K562 (cell line): ENCODE results near the gene PIGT. TPM values are rescaled to one million over a fixed set of nuclear protein-coding genes. Genes with fewer than 3 reads are reported as not detected.

Experiments
- CBFB ChIP-seq: sonication (generic); formaldehyde crosslinking; IDR thresholded peaks from 2 replicates; pipeline ENCODE4 v1.4.0; 2020; ENCODE audit warnings: mild to moderate bottlenecking, missing genetic modification reagents
- PHB ChIP-seq: fragments of 250-450 bp; sonication (Bioruptor Pico); IDR thresholded peaks from 2 replicates; pipeline ENCODE4 v1.5.0; 2021
- PHTF2 ChIP-seq: fragments of 250-450 bp; sonication (Bioruptor Pico); IDR thresholded peaks from 2 replicates; pipeline ENCODE4 v1.5.0; 2021; ENCODE audit warnings: mild to moderate bottlenecking
- POLR2A ChIP-seq: fragments of 450-650 bp; conservative IDR thresholded peaks from 2 replicates; pipeline ENCODE4 v1.6.1; 2016
- POLR2G ChIP-seq: fragments of 200-400 bp; formaldehyde crosslinking; IDR thresholded peaks from 2 replicates; pipeline ENCODE4 v1.6.1; 2017; ENCODE audit warnings: low read depth, mild to moderate bottlenecking, antibody characterized with exemption, low read length, moderate library complexity
- PYGO2 ChIP-seq: fragments of 450-650 bp; IDR thresholded peaks from 2 replicates; pipeline ENCODE4 v1.6.1; 2016; ENCODE audit warnings: mild to moderate bottlenecking, missing genetic modification characterization, moderate library complexity, missing compliant biosample characterization
- RBM25 ChIP-seq: fragments of 200-400 bp; formaldehyde crosslinking; IDR thresholded peaks from 2 replicates; pipeline ENCODE4 v1.6.1; 2018; ENCODE audit warnings: low read length, low read depth, moderate library complexity; ENCODE audit not compliant: severe bottlenecking
- ZNF449 ChIP-seq: fragments of 250-450 bp; sonication (Bioruptor Pico); IDR thresholded peaks from 2 replicates; pipeline ENCODE4 v1.8.0; 2022; ENCODE audit warnings: moderate library complexity, mild to moderate bottlenecking, inconsistent platforms
- ZNF75A ChIP-seq: fragments of 450-650 bp; formaldehyde crosslinking; IDR thresholded peaks from 2 replicates; pipeline ENCODE4 v1.4.0; 2020; ENCODE audit warnings: mild to moderate bottlenecking
- polyA plus RNA-seq, 8 experiments: library from polyadenylated mRNA; depleted of rRNA in 4 of 8; stranded (reverse) in 5 of 8; unstranded in 3 of 8; fragments of >200 nt; fragmentation: Nextera tagmentation in 2 of 8; fragmentation: Illumina TruSeq in 1 of 8; extraction: Ambion mirVana in 2 of 8; extraction: Trizol in 1 of 8; gene quantifications; 2 replicates each; pipeline versions ENCODE4 v1.2.1 to v1.2.3, GENCODE V29; 2011 to 2014; ENCODE audit warnings: inconsistent platforms in 1 of 8, missing spikeins in 1 of 8
- total RNA-seq, 7 experiments: library from RNA; depleted of rRNA in 6 of 7; stranded (reverse); fragments of >200 nt in 6 of 7; fragmentation: Illumina TruSeq in 2 of 7; extraction: Trizol in 2 of 7; gene quantifications; 2 replicates each; pipeline versions ENCODE4 v1.2.1 to v1.2.3, GENCODE V29; 2011 to 2021; ENCODE audit warnings: low replicate concordance in 1 of 7
- TF ChIP-seq, protein P1 (sequence below): sonication (generic); formaldehyde crosslinking; IDR thresholded peaks from 2 replicates; pipeline ENCODE4 v1.8.0; 2022; ENCODE audit warnings: missing genetic modification reagents, mild to moderate bottlenecking, borderline replicate concordance
- TF ChIP-seq, protein P2 (sequence below): fragments of 200-400 bp; formaldehyde crosslinking; IDR thresholded peaks from 2 replicates; pipeline ENCODE4 v1.6.1; 2017; ENCODE audit warnings: mild to moderate bottlenecking, low read depth, low read length, moderate library complexity
- TF ChIP-seq, protein P3 (sequence below), 2 experiments: fragments of 150-350 bp in 1 of 2; IDR thresholded peaks; 2 replicates each; pipeline ENCODE4 v1.6.1; 2012 to 2016; ENCODE audit warnings: low read depth in 2 of 2, low read length in 2 of 2, mild to moderate bottlenecking in 1 of 2, moderate library complexity in 1 of 2
- TF ChIP-seq, protein P4 (sequence below): sonication (generic); formaldehyde crosslinking; IDR thresholded peaks from 2 replicates; pipeline ENCODE4 v1.8.0; 2022; ENCODE audit warnings: mild to moderate bottlenecking, missing genetic modification reagents

Gene PIGT
- total and polyA plus RNA-seq, 9 of the 15 experiments (the other 6 are each of a cell fraction or from before 2014, with no cell fraction given): 14.6 to 108 (median 46.9) TPM

DNA sequence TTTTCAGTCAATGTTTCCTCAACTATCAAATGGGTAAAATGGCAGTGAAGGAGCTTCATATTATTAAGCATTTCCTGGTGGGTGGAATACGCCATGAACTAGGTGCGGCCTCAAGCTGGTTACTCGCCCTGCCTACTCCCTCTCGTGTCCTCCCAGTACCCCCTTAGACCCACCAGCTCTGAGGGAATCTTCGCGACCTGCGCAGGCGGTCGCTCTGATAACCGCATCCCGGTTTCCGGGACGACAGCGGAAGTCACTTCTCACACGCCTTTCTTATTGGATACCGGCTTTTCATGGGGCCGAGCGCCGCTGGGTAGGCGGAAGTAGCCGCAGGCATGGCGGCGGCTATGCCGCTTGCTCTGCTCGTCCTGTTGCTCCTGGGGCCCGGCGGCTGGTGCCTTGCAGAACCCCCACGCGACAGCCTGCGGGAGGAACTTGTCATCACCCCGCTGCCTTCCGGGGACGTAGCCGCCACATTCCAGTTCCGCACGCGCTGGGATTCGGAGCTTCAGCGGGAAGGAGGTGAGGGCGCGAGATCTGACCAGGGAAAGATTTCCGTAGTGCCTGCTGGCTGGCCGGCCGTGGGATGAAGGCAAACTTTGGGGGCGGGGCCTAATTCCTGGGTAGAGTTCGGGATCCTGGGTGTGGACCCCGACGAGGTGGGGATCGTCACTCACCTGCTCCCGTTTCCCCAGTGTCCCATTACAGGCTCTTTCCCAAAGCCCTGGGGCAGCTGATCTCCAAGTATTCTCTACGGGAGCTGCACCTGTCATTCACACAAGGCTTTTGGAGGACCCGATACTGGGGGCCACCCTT, at the start of gene PIGT (continued):
- peak; percentile 99 for TF ChIP-seq POLR2G
- no peak for TF ChIP-seq ZNF449 (CRISPR knock-in tag)
- TF ChIP-seq, protein P1, sequence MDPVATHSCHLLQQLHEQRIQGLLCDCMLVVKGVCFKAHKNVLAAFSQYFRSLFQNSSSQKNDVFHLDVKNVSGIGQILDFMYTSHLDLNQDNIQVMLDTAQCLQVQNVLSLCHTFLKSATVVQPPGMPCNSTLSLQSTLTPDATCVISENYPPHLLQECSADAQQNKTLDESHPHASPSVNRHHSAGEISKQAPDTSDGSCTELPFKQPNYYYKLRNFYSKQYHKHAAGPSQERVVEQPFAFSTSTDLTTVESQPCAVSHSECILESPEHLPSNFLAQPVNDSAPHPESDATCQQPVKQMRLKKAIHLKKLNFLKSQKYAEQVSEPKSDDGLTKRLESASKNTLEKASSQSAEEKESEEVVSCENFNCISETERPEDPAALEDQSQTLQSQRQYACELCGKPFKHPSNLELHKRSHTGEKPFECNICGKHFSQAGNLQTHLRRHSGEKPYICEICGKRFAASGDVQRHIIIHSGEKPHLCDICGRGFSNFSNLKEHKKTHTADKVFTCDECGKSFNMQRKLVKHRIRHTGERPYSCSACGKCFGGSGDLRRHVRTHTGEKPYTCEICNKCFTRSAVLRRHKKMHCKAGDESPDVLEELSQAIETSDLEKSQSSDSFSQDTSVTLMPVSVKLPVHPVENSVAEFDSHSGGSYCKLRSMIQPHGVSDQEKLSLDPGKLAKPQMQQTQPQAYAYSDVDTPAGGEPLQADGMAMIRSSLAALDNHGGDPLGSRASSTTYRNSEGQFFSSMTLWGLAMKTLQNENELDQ (CRISPR knock-in tag): no peak
- no peak for TF ChIP-seq PYGO2
- TF ChIP-seq POLR2A: peak; percentile 96
- TF ChIP-seq ZNF75A: no peak
- no peak for TF ChIP-seq PHTF2 (CRISPR knock-in tag)
- no peak for TF ChIP-seq CBFB (CRISPR knock-in tag)
- TF ChIP-seq, protein P2, sequence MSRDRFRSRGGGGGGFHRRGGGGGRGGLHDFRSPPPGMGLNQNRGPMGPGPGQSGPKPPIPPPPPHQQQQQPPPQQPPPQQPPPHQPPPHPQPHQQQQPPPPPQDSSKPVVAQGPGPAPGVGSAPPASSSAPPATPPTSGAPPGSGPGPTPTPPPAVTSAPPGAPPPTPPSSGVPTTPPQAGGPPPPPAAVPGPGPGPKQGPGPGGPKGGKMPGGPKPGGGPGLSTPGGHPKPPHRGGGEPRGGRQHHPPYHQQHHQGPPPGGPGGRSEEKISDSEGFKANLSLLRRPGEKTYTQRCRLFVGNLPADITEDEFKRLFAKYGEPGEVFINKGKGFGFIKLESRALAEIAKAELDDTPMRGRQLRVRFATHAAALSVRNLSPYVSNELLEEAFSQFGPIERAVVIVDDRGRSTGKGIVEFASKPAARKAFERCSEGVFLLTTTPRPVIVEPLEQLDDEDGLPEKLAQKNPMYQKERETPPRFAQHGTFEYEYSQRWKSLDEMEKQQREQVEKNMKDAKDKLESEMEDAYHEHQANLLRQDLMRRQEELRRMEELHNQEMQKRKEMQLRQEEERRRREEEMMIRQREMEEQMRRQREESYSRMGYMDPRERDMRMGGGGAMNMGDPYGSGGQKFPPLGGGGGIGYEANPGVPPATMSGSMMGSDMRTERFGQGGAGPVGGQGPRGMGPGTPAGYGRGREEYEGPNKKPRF: no peak
- peak; percentile 57; the same call in 1 of the 2 replicates for TF ChIP-seq PHB (CRISPR knock-in tag)
- TF ChIP-seq, protein P3, sequence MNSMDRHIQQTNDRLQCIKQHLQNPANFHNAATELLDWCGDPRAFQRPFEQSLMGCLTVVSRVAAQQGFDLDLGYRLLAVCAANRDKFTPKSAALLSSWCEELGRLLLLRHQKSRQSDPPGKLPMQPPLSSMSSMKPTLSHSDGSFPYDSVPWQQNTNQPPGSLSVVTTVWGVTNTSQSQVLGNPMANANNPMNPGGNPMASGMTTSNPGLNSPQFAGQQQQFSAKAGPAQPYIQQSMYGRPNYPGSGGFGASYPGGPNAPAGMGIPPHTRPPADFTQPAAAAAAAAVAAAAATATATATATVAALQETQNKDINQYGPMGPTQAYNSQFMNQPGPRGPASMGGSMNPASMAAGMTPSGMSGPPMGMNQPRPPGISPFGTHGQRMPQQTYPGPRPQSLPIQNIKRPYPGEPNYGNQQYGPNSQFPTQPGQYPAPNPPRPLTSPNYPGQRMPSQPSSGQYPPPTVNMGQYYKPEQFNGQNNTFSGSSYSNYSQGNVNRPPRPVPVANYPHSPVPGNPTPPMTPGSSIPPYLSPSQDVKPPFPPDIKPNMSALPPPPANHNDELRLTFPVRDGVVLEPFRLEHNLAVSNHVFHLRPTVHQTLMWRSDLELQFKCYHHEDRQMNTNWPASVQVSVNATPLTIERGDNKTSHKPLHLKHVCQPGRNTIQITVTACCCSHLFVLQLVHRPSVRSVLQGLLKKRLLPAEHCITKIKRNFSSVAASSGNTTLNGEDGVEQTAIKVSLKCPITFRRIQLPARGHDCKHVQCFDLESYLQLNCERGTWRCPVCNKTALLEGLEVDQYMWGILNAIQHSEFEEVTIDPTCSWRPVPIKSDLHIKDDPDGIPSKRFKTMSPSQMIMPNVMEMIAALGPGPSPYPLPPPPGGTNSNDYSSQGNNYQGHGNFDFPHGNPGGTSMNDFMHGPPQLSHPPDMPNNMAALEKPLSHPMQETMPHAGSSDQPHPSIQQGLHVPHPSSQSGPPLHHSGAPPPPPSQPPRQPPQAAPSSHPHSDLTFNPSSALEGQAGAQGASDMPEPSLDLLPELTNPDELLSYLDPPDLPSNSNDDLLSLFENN (IDR thresholded peaks at IDR 0.05; ENCODE audit: low read depth in 2 of 2, low read length in 2 of 2): 0 out of 4 replicates have a peak, but pooled peaks of 1 of the 2 experiments have one; percentile 21
- TF ChIP-seq RBM25: no peak
- TF ChIP-seq, protein P4, sequence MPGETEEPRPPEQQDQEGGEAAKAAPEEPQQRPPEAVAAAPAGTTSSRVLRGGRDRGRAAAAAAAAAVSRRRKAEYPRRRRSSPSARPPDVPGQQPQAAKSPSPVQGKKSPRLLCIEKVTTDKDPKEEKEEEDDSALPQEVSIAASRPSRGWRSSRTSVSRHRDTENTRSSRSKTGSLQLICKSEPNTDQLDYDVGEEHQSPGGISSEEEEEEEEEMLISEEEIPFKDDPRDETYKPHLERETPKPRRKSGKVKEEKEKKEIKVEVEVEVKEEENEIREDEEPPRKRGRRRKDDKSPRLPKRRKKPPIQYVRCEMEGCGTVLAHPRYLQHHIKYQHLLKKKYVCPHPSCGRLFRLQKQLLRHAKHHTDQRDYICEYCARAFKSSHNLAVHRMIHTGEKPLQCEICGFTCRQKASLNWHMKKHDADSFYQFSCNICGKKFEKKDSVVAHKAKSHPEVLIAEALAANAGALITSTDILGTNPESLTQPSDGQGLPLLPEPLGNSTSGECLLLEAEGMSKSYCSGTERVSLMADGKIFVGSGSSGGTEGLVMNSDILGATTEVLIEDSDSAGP (CRISPR knock-in tag): no peak
